ENCODE measurements around the gene TAF4B. TPM values are rescaled to one million over a fixed set of nuclear protein-coding genes. Genes with fewer than 3 reads are reported as not detected.
"Not testable (repeated sequence)": the region's sequence is repeated elsewhere in the genome, so short reads cannot be mapped to it uniquely, and the experiment has no call there.

TAF4B gene
- total RNA-seq, 1 donor from 2014 or later: 4.7 TPM

DNA sequence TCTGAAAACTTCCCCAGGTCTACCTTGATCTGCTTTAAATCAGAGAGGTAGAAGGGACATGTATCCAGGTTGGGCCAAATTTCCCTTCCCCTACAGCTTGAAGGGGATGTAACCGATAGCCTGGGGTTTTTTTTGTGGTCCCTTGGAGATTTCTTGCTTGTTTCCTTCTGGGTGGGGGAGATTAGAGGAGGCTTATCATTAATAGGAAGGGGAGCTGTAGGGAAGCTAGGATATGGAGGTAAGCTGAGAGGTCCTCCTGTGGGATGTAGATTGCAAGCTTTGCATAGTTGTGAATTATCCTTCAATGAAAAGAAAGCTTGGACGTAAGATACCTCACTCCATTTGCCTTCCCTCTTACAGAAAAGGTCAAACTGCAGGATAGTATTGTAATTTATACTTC lies 11.1 kb downstream of the TAF4B start:
- DNase-seq: not testable (repeated sequence)

DNA sequence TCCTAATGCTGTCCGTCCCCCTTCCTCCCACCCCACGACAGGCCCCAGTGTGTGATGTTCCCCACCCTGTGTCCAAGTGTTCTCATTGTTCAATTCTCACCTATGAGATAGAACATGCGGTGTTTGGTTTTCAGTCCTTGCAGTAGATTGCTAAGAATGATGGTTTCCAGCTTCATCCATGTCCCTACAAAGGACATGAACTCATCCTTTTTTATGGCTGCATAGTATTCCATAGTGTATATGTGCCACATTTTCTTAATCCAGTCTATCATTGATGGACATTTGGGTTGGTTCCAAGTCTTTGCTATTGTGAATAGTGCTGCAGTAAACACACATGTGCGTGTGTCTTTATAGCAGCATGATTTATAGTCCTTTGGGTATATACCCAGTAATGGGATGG lies 12.5 kb downstream of the TAF4B start:
- DNase-seq: not testable (repeated sequence)

DNA sequence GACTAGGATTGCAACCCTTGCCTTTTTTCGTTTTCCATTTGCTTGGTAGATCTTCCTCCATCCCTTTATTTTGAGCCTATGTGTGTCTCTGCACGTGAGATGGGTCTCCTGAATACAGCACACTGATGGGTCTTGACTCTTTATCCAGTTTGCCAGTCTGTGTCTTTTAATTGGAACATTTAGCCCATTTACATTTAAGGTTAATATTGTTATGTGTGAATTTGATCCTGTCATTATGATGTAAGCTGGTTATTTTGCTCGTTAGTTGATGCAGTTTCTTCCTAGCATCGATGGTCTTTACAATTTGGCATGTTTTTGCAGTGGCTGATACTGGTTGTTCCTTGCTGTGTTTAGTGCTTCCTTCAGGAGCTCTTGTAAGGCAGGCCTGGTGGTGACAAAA lies 16.1 kb downstream of the TAF4B start:
- DNase-seq: not testable (repeated sequence)

DNA sequence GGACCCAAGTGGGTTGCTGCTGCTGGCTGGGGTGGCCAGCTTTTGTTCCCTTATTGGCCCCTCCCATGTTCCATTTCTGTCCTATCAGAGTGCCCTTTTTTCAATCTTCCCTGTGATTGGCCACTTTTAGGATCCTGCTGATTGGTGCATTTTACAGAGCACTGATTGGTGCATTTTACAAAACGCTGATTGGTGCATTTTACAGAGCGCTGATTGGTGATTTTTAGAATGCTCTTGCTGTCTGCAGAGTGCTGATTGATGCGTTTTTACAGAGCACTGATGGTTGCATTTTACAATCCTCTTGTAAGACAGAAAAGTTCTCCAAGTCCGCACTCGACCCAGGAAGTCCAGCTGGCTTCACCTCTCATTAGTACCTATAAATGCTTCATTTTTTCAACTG lies 19.2 kb downstream of the TAF4B start:
- DNase-seq: not testable (repeated sequence)

DNA sequence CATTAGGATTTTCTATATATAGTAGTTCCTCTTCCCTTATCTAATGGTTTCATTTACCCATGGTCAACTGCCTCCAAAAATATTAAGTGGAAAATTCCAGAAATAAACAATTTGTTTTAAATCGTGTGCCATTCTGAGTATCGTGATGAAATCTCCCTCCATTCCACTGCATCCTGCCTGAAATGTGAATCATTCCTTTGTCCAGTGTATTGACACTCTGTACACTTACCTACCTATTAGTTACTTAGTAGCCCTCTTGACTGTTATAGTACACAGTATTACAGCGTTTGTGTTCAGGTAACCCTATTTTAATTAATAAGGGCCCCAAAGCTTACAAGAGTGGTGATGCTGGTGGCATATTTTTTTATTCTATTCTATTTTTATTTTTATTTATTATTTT lies 26.2 kb downstream of the TAF4B start:
- no peak for DNase-seq

DNA sequence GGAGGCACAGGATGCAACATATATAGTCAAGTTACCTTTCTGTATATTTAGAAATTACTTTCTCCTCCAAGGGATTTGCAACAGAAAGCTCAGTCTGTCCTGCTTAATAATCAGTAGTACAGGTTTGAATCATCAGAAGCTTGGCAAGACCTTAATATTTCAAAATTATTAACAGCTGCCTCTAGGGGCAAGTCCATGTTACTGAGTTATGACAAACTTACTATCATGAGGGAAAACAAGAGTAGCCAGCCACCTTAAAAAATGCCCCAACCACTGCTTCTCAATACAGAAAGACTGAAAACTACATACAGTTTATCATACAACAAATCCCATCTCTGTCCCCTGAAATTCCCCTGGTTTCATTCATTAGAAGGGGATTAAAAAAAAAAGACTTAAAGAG lies 28.6 kb downstream of the TAF4B start:
- not testable (repeated sequence) for DNase-seq

DNA sequence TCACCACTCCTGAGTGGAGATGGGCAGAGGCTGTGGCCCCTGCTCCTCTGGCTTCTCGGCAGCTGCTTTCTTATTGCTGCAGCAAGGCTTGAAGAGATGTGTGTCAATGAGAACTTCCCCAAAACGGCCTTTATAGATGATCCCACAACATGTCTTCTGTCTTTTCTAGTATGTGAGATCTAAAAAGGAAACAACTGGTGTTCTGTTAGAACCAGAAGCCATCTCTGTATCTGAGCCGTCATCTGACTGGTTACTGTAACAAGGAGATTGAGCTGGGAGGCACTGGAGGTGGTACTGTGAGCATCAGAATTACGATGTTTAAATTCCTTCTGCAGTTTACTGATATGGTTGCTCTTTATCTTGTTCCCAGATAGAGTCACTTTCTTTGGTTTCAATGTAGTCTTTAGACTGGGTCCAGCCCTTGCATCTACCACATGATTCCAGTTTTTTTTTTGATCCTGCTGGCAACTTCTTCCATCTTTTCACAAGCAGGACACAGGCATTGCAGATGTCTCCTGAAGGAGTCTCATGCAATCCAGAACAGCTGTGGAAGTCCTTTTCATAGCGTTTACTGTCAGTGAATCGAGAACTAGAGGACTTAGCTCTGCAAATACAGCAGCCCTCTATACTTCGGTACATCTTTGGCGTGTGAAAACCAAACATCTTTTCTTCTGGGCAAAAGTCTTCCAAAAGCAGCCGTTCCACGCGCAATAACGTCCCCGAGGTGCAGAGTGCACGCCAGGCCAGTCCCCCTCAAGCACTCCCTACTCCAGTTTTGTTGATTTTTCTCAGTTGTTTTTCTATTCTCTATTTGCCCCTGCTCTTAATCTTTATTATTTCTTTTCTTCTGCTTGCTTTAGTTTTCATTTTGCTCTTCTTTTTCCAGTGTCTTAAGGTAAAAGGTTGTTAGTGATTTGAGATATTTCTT lies 29.7 kb downstream of the TAF4B start:
- DNase-seq: no peak

DNA sequence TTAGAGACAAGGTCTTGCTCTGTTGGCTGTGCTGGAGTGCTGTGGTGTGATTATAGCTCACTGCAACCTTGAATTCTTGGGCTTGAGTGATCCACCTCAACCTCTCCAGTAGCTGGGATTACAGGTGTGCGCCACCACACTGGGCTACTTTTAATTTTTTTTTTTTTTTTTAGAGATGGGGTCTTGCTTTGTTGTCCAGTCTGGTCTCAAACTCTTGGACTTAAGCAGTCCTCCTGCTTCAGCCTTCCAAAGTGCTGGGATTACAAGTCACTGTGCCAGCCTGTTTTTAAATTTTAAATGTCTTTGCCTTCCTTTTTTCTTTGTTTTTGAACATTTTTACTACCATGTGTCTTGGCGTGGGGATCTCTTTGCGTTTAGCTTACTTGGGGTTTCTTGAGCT lies 32.5 kb downstream of the TAF4B start:
- no peak for DNase-seq

DNA sequence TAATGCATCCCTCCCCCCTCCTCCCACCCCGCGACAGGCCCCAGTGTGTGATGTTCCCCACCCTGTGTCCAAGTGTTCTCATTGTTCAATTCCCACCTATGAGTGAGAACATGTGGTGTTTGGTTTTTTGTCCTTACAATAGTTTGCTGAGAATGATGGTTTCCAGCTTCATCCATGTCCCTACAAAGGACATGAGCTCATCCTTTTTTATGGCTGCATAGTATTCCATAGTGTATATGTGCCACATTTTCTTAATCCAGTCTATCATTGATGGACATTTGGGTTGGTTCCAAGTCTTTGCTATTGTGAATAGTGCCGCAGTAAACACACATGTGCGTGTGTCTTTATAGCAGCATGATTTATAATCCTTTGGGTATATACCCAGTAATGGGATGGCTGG lies 33.2 kb downstream of the TAF4B start:
- not testable (repeated sequence) for DNase-seq

DNA sequence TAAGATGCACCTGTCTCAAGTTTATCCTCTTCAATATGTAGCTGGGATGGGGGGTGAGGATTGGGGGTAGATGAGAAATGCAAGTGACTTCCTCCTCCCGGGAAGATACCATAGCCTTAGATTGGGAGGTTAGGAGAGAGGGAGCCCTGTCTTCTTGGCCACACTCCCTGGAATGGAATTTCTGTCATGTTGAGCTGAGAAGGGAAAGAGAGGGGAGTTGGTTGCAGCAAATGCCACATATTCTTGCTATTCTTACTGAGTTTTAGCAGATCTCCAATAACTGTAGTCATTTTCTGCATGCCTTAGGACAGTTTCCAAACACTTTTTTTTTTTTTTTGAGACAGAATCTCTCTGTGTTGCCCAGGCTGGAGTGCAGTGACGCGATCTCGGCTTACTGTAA lies 35.9 kb downstream of the TAF4B start:
- DNase-seq: no peak

DNA sequence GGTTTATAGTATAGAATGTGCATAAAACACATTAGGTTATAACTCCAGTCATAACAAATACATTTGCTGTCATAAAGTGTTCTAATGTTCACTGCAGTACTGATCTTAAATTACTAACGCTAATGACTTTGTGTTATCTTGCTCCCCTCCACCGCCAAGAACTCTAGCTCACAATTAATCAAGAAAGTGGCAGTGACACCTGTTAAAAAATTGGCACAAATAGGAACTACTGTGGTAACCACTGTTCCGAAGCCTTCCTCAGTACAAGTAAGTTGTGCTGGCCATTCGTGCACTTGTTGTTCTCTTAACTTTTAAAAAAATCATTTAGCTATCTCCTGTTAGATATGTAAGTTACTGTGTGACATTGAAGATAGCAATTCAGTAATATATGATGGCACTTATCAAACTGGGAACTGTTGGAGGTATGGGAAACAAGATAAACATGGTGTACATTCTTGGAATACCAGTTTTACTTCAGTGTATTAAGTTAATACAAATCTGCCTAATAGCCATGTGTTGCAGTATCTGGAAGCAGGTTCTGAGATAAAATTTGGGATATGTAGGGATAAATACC lies 41.2 kb downstream of the TAF4B start:
- no peak for DNase-seq

DNA sequence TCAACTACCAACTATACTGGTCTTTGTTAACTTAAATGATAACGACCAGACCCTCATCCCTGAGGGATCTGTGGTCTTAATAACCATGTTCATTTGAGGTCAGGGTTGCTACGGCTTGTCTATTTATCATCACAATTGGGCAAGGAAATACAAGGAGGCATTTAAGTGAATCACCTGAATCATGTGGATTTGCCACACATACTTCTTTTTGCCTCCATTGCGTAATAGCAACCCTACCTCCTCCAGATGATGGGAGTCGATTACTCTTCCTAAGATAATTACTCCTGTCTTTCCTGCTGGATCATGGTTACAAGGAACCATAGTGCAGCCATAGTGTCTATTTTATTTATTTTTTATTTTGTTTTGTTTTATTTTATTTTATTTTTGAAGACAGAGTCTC lies 42.2 kb downstream of the TAF4B start:
- no peak for DNase-seq

DNA sequence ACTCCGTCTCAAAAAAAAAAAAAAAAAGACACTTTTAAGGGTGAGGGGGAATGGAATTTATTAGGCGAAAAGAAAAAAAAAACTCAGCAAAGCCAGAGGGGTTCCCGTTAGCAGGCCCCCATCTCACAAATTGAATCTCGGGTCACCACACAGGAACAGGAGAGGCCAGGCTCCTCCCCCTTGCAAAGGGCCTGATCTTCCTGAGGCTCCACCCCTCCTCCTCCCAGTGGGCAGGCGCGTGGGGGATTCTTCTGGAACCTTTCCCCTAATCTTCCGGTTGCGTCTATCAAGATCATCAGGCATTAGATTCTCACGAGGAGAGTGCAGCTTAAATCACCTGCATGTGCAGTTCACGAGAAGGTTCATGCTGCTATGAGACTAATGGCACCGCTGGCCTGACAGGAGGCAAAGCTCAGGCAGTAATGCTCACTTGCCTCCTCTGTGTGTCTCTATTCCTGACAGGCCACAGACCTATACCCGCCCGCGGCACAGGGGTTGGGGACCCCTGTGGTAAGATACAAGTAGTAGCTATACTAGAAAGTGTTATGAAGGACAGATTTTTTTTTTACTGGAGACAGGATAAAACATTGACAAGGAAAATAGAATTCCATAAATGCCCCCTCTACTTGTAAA lies 45.8 kb downstream of the TAF4B start:
- no peak for DNase-seq

DNA sequence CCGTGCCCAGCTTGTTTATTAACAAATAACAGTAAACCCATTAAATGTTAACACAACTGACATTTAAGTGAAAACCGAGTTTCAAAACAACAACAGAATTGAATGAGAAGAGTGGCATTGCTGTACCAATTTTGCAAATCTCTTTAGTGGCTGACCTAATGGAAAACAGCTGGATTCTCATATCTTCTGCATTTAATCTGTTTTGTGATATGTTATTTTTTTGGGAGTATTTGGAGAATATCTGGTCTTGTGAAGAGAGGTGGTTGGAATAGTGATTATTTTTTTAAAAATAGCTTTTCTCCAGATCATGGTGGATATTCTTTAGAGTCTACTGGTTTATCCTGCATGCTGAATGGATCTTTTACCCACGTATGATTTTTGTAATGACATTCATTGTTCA lies 51.1 kb downstream of the TAF4B start:
- no peak for DNase-seq

DNA sequence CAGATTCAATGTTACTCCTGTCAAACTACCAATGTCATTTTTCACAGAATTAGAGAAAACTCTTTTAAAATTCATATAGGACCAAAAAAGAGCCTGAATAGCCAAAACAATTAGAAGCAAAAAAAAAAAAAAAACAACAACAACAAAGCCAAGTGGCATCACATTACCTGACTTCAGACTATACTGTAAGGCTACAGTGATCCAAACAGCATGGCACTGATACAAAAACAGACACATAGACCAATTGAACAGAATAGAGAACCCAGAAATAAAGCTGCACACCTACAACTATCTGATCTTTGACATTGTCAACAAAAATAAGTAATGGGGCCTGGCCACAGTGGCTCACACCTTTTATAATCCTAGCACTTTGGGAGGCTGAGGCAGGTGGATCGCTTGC lies 53.2 kb downstream of the TAF4B start:
- DNase-seq: no peak

DNA sequence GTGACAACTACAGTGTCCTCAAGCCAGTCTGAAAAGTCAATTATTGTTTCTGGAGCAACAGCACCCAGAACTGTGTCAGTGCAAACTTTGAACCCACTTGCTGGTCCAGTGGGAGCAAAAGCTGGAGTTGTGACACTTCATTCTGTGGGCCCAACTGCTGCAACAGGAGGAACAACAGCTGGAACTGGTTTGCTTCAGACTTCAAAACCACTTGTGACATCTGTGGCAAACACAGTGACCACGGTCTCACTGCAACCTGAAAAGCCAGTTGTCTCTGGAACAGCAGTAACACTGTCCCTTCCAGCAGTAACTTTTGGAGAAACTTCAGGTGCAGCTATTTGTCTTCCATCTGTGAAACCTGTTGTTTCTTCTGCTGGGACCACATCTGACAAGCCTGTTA lies 59.8 kb downstream of the TAF4B start:
- DNase-seq: no peak

DNA sequence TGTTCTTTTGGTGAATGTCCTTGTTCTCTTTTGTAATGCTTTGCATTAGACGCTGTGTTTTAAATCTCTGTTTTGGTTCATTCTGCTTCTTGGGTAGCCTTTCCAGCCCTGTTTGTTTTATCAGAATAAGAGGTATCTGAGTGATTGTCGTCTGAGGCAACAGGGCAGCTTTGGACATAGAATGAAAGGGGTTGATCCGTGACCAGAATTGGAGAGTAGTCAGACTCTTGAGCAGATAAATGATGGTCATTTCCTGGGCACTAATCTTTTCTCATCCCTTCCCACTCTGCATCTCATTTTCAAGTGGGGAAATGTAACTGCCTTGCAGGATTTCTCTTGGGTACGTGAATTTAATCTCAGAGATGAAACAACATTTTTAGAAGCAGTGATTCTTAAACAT lies 61.4 kb downstream of the TAF4B start:
- DNase-seq: no peak

DNA sequence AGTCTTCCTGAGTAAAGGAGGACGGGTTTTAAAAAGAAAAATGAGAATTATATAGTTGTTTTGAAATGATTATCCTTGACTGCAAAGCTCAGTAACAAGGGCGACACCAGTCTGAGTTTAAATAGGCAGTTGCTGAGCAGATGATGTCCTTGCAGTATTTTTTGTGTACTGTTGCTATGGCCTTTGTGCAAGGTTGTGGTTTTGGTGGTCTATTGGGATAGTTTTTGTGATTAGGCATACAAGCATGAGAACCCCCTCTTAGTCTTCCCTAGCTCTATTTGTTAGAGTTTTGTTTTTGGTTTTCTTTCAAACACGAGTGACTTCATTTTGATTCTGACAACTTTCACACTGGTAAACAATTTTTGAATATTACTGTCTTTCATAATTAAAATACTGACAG lies 64.1 kb downstream of the TAF4B start:
- no peak for DNase-seq

DNA sequence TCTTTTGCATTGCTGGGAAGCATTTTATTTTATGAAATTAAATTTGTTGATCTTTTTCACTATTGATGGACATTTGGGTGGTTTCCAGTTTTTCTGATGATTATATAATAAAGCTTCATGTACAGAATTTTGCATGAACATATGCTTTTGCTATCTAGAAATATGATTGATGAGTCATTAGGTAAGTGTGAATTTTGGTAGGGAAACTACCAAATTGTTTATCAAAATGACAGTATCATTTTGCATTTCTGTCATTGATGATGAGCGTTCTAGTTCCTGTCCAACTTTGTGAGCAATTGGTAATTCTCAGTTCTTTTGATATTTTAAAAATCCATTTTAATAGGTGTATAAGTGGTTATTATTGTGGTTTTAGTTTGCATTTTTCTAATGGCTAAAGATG lies 67.7 kb downstream of the TAF4B start:
- no peak for DNase-seq

DNA sequence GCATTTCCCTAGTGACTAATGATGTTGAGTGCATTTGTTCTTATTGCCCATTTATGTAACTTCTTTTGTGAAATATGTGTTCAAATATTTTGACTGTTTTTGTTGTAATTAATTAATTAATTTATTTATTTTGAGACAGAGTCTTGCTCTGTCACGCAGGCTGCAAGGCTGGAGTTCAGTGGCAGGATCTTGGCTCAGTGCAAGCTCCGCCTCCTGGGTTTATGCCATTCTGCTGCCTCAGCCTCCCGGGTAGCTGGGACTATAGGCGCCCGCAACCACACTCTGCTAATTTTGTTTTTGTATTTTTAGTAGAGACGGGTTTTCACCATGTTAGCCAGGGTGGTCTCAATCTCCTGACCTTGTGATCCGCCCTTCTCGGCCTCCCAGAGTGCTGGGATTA lies 71.9 kb downstream of the TAF4B start:
- no peak for DNase-seq

DNA sequence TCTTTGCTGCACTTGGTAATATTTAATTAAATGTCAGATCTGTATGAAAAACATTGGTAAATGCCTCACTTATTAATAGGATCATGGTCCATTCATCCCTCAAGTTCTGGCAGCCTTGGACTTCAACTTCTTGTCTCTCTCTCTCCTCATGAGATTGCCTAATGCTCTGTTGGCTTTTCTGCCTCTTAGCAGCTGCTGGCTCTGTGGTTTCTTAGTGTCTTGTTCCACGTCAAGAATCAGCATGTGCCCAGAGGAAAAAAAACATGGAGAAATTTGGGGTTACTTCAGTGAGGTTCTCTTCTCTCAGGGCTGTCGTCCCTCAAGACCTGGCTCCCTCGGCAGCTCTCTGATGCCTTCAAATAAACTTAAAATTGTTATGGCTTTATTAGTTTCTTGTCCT lies 75.4 kb downstream of the TAF4B start:
- DNase-seq: no peak

DNA sequence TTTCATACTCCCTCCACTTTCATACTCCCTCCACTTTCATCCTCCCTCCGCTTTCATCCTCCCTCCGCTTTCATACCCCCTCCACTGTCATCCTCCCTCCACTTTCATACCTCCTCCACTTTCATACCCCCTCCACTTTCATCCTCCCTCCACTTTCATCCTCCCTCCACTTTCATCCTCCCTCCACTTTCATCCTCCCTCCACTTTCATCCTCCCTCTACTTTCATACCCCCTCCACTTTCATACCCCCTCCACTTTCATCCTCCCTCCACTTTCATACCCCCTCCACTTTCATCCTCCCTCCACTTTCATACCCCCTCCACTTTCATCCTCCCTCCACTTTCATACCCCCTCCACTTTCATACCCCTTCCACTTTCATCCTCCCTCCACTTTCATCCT lies 77.0 kb downstream of the TAF4B start:
- not testable (repeated sequence) for DNase-seq

DNA sequence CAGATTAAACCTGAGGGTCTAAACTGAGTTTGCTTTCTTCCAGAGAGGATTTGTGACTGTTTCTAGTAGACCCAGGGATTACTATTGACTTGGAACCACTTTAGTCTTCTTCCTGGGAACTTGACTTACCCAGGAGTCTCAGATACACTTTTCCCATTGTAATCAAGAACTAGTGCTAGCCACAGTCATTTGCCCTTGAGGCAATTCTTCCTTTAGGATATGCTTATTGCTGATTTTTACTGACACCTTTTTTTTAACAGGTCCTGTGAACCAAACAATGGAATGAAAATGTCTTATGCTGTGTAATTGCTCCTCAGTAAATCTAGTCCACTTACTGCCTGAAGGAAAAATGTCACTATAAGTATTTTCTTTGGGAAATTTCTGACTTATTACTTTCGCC lies 78.3 kb downstream of the TAF4B start:
- no peak for DNase-seq
